Endothelial cell of umbilical vein (primary cell): ENCODE results near the gene G3BP2. TPM values are rescaled to one million over a fixed set of nuclear protein-coding genes. Genes with fewer than 3 reads are reported as not detected.
A peak's percentile ranks its signal among the peaks of the same experiment; 100 is the strongest.

ENCODE experiments used
- BruUV-seq: library from RNA; stranded (reverse); fragments of 400-500 nt; replicated peaks from 2 replicates; lab custom pipeline; 2021; lab: Mats Ljungman, UMichigan
- CTCF ChIA-PET: fragments of 300-600, 350-600 bp; sonication (Branson Sonifier 250); formaldehyde crosslinking; loops from one replicate; lab custom pipeline; 2021; ENCODE audit warnings: antibody characterized with exemption, inconsistent platforms; lab: Charles Lee
- POLR2A ChIA-PET: fragments of 300-600, 350-600 bp; sonication (Branson Sonifier 250); formaldehyde crosslinking; loops from one replicate; lab custom pipeline; 2021; ENCODE audit warnings: antibody characterized with exemption, inconsistent platforms; lab: Charles Lee
- DNase-seq: peaks from one replicate; pipeline ENCODE4 v3.0.0-alpha.2; 2011; ENCODE audit warnings: low read depth, low spot score
- FAIRE-seq: peaks from 2 replicates; lab custom pipeline; 2011; peaks lifted over from hg19 to GRCh38; lab: Jason Lieb, UNC
- H2AFZ ChIP-seq: 2 replicates; pipeline ENCODE4 v1.6.0; 2012; ENCODE audit warnings: low read depth, low read length, control low read depth, inconsistent platforms
- H3K27ac ChIP-seq: 2 replicates; pipeline ENCODE4 v1.5.1; 2011; ENCODE audit warnings: low read depth, mild to moderate bottlenecking, control low read depth, low read length, moderate library complexity; ENCODE audit not compliant: insufficient read depth
- H3K27me3 ChIP-seq, 2 experiments: 2 replicates each; pipeline versions ENCODE4 v1.6.0 to v1.6.1; 2011; ENCODE audit warnings: low read length in 2 of 2, mixed read lengths in 1 of 2; ENCODE audit not compliant: control insufficient read depth in 2 of 2, insufficient read depth in 2 of 2
- H3K36me3 ChIP-seq, 2 experiments: 2 replicates in 1 of 2; 3 replicates in 1 of 2; pipeline ENCODE4 v1.5.1; 2011; ENCODE audit warnings: low read length in 2 of 2, mild to moderate bottlenecking in 1 of 2, moderate library complexity in 1 of 2; ENCODE audit not compliant: control insufficient read depth in 2 of 2, insufficient read depth in 2 of 2; ENCODE audit errors: extremely low read depth in 1 of 2
- H3K4me1 ChIP-seq: 3 replicates; pipeline ENCODE4 v1.5.1; 2011; ENCODE audit warnings: mild to moderate bottlenecking, low read length; ENCODE audit not compliant: control insufficient read depth, insufficient read depth; ENCODE audit errors: extremely low read depth
- H3K4me2 ChIP-seq: 2 replicates; pipeline ENCODE4 v1.6.1; 2011; ENCODE audit warnings: low read length, control low read depth, mixed read lengths; ENCODE audit not compliant: insufficient read depth
- H3K4me3 ChIP-seq, 3 experiments: fragments of 200-600 bp in 1 of 3; sonication (generic), shearing (Covaris generic) in 1 of 3; replicated peaks in 1 of 3; 2 replicates each; pipeline ENCODE4 v1.5.1; 2011 to 2016; ENCODE audit warnings: control low read depth in 3 of 3, low read length in 3 of 3, mild to moderate bottlenecking in 2 of 3, inconsistent platforms in 1 of 3, low read depth in 1 of 3, moderate library complexity in 1 of 3; ENCODE audit not compliant: insufficient read depth in 1 of 3
- H3K79me2 ChIP-seq: 2 replicates; pipeline ENCODE4 v1.6.0; 2012; ENCODE audit warnings: low read length, inconsistent platforms; ENCODE audit not compliant: control insufficient read depth, insufficient read depth
- H3K9ac ChIP-seq: replicated peaks from 2 replicates; pipeline ENCODE3; 2011; ENCODE audit warnings: low read length, control low read depth; ENCODE audit not compliant: insufficient read depth; ENCODE audit errors: extremely low read depth
- H3K9me1 ChIP-seq: replicated peaks from 3 replicates; pipeline ENCODE4 v1.6.0; 2011; ENCODE audit warnings: mild to moderate bottlenecking, low read length; ENCODE audit not compliant: control insufficient read depth, insufficient read depth; ENCODE audit errors: extremely low read depth
- H3K9me3 ChIP-seq: replicated peaks from 2 replicates; pipeline ENCODE4 v1.5.1; 2012; ENCODE audit warnings: low read length, inconsistent platforms; ENCODE audit not compliant: control insufficient read depth, insufficient read depth
- H4K20me1 ChIP-seq: replicated peaks from 2 replicates; pipeline ENCODE3; 2011; ENCODE audit warnings: mild to moderate bottlenecking, low read length; ENCODE audit not compliant: control insufficient read depth, insufficient read depth; ENCODE audit errors: extremely low read depth
- FOS ChIP-seq: IDR thresholded peaks from 2 replicates; pipeline ENCODE4 v1.6.1; 2011; ENCODE audit warnings: mild to moderate bottlenecking, low read length, moderate library complexity, borderline replicate concordance; ENCODE audit not compliant: insufficient read depth
- POLR2A ChIP-seq: IDR thresholded peaks from 2 replicates; pipeline ENCODE4 v1.6.1; 2012; ENCODE audit warnings: low read depth, mild to moderate bottlenecking, control low read depth, low read length
- dilution Hi-C: fragments of 300-500 bp; cut with MboI; formaldehyde crosslinking; loops from one replicate; pipeline ENCODE4 v1.15.0; 2019; ENCODE audit warnings: low sequenced_read_pairs; ENCODE audit not compliant: extremely low pct_ligation_motif_present
- intact Hi-C: fragments of 100-400 bp; cut with micrococcal nuclease; formaldehyde crosslinking; loops from one replicate; pipeline ENCODE4 v1.10.0; 2022
- polyA plus RNA-seq, 4 experiments: library from polyadenylated mRNA; depleted of rRNA in 3 of 4; stranded (reverse) in 3 of 4; unstranded in 1 of 4; fragments of >200 nt; gene quantifications; 2 replicates each; pipeline versions ENCODE4 v1.2.1 to v1.2.3, GENCODE V29; 2011 to 2012; ENCODE audit warnings: missing spikeins in 1 of 4
- total RNA-seq: library from RNA; stranded (reverse); gene quantifications from 2 replicates; pipeline ENCODE4 v1.2.3, GENCODE V29; 2021
- TF ChIP-seq, protein P1 (sequence below): IDR thresholded peaks from 2 replicates; pipeline ENCODE4 v1.6.1; 2011; ENCODE audit not compliant: insufficient read depth, insufficient read length
- TF ChIP-seq, protein P2 (sequence below), 2 donors: IDR thresholded peaks; 1 replicate in 1 of 2; 2 replicates in 1 of 2; pipeline ENCODE4 v1.5.1; 2011; ENCODE audit warnings: low read length in 2 of 2, mild to moderate bottlenecking in 2 of 2, moderate library complexity in 2 of 2, control low read depth in 1 of 2, inconsistent platforms in 1 of 2, low read depth in 1 of 2; ENCODE audit not compliant: insufficient read depth in 1 of 2; ENCODE audit errors: extremely low read depth in 1 of 2

Gene G3BP2
- total and polyA plus RNA-seq, 2 donors (not counting 3 experiments of a cell fraction or from before 2014, with no cell fraction given): 61.1 to 180 TPM

DNA sequence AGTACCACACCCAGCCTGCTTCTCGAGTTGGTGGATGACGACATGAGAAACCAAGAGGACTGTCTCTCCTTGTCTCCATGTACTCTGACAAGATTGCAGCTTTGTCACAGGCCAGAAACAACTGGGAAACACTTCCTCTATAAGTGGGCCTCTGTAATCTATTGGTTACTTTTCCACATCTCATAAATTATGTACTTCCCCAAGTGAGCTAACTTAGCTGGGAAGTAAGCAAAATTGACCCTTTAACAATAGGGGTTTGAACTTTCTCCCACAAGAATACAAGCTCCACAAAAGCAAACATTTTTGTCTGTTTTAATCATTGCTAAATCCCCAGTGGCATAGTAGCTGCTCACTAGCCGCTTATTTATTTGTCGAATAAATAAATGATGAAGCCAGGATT is 37.0 kb upstream of the G3BP2 start:
- Histone ChIP-seq H3K36me3 (no peaks in the 10 kb centered on the region), H3K27me3 (no peaks in the 10 kb centered on the region), H3K79me2 (no peaks in the 10 kb centered on the region), H3K9me1 (no peaks in the 10 kb centered on the region), H3K9me3 (no peaks in the 10 kb centered on the region), H3K9ac (peak overlapping the region; percentile 51), H3K4me1 (peaks cover 16% of the 10 kb centered on the region), H3K27ac (peak overlapping the region; percentile 79), H3K4me2 (peak overlapping the region; percentile 46), H3K4me3 (no peak overlapping the region), H4K20me1 (no peaks in the 10 kb centered on the region), H2AFZ (peak overlapping the region; percentile 57)
- no TSS peak for BruUV-seq
- DNase-seq: peak; percentile 90
- ChIA-PET CTCF (interaction anchor here (0.6 to 8.1 kb wide), 6 partner anchors 8 to 227 kb away, joined by 3 to 78 read pairs (median 4); partner anchors contain the start of gene USO1), POLR2A (interaction anchor here (0.5 to 1.6 kb wide), 3 partner anchors 15 to 69 kb away, joined by 5 to 10 read pairs (median 6); partner anchors contain the start of gene USO1)
- dilution Hi-C loops (no loop called here), intact Hi-C loops (no loop called here)
- TF ChIP-seq FOS: no peak
- TF ChIP-seq, protein P1, sequence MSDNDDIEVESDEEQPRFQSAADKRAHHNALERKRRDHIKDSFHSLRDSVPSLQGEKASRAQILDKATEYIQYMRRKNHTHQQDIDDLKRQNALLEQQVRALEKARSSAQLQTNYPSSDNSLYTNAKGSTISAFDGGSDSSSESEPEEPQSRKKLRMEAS: no peak
- TF ChIP-seq POLR2A: peak; percentile 12
- FAIRE-seq: peak; percentile 73

DNA sequence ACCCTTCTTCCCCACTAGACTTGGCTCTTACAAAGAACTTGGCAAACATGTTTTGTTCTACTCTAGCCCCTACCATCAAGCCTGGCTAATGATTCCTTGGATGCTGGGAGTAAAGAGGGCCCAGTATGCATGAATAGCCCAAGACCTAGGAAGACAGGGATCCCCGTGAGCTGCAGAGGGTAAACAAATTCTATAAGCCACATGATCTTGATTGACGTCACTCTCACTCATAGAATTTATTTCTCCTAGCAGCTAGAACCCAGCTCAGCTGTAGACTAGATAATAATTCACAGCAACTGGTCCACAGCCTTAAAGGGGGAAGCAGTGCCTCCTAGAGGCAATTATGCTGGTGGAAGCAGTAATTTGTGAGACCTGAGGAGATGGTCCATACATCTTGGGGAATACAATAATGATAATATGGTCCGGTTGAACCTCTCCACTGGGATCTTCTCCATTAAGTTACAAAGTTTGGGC is 35.0 kb upstream of the G3BP2 start:
- TF ChIP-seq, protein P2, sequence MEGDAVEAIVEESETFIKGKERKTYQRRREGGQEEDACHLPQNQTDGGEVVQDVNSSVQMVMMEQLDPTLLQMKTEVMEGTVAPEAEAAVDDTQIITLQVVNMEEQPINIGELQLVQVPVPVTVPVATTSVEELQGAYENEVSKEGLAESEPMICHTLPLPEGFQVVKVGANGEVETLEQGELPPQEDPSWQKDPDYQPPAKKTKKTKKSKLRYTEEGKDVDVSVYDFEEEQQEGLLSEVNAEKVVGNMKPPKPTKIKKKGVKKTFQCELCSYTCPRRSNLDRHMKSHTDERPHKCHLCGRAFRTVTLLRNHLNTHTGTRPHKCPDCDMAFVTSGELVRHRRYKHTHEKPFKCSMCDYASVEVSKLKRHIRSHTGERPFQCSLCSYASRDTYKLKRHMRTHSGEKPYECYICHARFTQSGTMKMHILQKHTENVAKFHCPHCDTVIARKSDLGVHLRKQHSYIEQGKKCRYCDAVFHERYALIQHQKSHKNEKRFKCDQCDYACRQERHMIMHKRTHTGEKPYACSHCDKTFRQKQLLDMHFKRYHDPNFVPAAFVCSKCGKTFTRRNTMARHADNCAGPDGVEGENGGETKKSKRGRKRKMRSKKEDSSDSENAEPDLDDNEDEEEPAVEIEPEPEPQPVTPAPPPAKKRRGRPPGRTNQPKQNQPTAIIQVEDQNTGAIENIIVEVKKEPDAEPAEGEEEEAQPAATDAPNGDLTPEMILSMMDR (IDR thresholded peaks at IDR 0.05; ENCODE audit: extremely low read depth in 1 of 2, insufficient read depth in 1 of 2, low read depth in 1 of 2, low read length in 2 of 2): peak in 1 of 2 donors; percentile 6
- no peak for TF ChIP-seq FOS
- H3K9ac ChIP-seq: no peak overlapping the region

More for the DNA sequence above, 35.0 kb upstream of the G3BP2 start:
- ChIA-PET POLR2A (interaction anchor here (0.5 kb wide), 1 partner anchor 130 kb away, joined by 4 read pairs; no protein-coding TSS in a partner anchor), CTCF (interaction anchor here (8.1 kb wide), 1 partner anchor 15 kb away, joined by 78 read pairs; the partner anchor contains the start of gene USO1)
- no peak overlapping the region for H3K4me3 ChIP-seq
- no peaks in the 10 kb centered on the region for H3K36me3 ChIP-seq
- no peak for DNase-seq
- H3K79me2 ChIP-seq: no peaks in the 10 kb centered on the region
- no peaks in the 10 kb centered on the region for H3K27me3 ChIP-seq
- intact Hi-C loops: no loop called here
- no peak overlapping the region for H3K27ac ChIP-seq
- dilution Hi-C loops: no loop called here
- H2AFZ ChIP-seq: no peak overlapping the region
- BruUV-seq: no TSS peak
- H4K20me1 ChIP-seq: no peaks in the 10 kb centered on the region
- H3K9me3 ChIP-seq: no peaks in the 10 kb centered on the region
- no peaks in the 10 kb centered on the region for H3K9me1 ChIP-seq
- H3K4me1 ChIP-seq: peaks cover 13% of the 10 kb centered on the region
- H3K4me2 ChIP-seq: no peak overlapping the region
- no peak for FAIRE-seq
